Posterior vena cava (tissue), 2 donors: ENCODE results near the gene ALG12. TPM values are rescaled to one million over a fixed set of nuclear protein-coding genes. Genes with fewer than 3 reads are reported as not detected.

Experiments used
- DNase-seq: peaks from one replicate; pipeline ENCODE4 v3.0.0-alpha.2; 2020; ENCODE audit warnings: low spot score
- intact Hi-C, 2 donors: fragments of 100-400 bp; cut with DNase I; formaldehyde crosslinking; loops; one replicate each; pipeline versions ENCODE4 v1.14.1 to v1.14.2; 2022 to 2023
- total RNA-seq, 2 donors: library from RNA; stranded (reverse); fragmentation: NEBNext Ultra II Directional; extraction: Animal tissue kit (Norgen Biotek cat#: 25700); gene quantifications; one replicate each; pipeline ENCODE4 v1.2.1, GENCODE V29; 2021
- donor health status: DM: yes; HTN: yes; CAD: no.
- donor health status: DM: yes; HTN: yes; CAD: no.

ALG12 gene
- total RNA-seq, 2 donors from 2014 or later: 8.9 to 11.7 TPM

DNA sequence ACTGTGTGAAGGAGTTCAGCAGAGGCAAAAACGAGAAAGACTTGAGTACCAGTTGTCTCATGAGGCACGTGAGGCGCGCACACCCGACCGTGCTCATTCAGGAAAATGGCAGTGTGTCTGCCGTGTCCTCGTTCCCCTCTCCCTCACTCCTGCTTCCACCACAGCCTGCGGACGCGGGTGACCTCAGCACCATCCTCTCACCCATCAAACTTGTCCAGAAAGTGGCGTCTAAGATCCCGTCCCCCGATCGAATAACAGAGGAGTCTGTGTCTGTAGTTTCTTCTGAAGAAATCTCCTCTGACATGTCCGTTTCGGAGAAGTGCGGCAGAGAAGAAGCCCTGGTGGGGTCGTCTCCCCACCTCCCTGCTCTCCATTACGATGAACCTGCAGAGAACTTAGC lies 34.2 kb downstream of the ALG12 start:
- peak; percentile 46 for DNase-seq
- intact Hi-C loops: no loop called here

DNA sequence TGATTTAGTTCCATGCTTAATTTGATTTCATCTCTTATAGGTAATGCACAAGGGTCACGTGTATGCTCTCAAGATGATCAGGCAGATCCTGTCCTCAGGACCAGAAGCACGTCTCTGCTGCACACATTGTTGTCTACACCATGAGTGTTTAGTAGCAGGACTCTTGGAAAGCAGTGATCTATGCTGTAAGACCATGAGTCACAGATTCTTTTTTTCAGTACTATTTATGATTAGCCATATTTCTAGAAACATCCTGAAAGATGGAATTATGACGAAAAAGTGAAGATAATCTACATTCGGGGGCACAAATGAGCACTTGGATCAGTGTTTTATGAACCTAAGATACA lies 35.0 kb downstream of the ALG12 start:
- intact Hi-C loops: no loop called here
- no peak for DNase-seq

DNA sequence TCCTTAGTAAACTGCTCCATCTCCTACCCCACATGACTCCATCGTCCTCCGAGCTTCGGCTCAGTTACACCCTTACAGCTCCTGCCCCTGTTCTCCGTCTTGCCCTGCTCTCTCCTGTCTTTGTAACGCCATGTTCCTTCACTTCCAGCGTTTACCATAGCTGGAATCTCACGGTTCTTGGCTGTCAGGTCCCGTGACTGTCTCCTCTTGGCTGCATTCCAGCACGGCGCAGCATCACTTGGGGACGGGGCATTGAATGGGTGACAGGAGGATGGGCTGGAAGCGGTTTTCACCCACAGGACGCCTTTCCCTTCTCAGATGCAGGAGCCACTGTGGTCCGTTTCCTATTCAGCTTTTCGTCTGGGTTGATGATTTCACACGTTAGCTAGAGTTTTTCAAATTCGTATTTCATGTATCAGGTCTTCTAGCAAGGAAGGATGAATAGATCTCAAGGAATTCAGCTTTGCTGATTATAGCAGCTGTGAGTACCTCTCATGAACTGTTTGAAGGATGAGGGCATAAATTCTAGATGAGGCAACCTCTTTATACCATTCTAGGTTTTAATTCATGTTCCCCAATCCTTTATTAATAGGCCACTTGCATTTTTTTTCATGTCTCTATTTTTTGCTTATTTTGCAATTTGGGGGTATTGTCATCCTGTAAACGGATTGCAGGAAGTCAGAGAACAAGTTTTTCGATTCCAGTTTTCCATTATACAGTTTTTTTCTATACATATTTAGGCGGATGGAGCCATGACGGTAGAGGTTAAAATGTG lies 35.5 kb downstream of the ALG12 start:
- intact Hi-C loops: no loop called here
- DNase-seq: peak; percentile 70

DNA sequence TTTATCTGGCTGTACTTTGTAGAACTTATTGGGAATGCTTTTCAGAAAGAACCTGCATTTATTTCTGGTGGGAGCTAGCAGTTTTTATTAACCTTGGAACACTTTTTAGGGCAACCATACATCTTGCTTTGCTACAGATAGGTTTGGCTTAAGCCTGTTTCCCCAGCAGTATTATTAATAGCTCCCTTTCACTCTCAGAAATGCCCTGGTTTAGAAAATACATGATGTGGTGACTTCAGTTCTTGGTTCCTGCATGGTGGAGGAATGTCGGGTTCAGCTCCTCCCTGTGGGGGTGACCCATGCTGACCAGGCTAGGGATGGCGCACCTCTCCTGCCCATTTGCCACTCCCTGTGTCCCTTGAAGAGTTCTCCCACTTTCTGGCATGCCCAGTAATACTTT lies 36.4 kb downstream of the ALG12 start:
- no peak for DNase-seq
- intact Hi-C loops: no loop called here

DNA sequence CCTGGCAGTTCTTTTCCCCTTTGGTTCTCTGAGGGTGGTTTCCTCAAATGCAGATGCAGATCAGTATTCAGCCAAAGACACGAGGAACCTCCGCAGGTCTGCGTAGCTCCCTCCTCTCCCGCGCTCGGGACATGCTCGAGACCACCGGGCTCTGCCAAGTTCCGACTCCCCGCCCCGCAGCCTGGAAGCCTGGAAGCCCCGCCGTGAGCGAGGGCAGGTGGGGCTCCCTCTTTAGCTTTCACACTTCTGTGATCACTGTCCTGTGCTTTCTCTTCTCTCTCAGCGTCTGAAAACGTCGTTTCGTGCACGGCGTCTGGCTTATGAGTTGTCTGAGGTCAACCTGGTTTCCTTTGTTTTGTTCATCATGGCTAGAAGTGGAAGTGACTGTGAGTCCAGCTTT lies 38.0 kb downstream of the ALG12 start:
- intact Hi-C loops: no loop called here

DNA sequence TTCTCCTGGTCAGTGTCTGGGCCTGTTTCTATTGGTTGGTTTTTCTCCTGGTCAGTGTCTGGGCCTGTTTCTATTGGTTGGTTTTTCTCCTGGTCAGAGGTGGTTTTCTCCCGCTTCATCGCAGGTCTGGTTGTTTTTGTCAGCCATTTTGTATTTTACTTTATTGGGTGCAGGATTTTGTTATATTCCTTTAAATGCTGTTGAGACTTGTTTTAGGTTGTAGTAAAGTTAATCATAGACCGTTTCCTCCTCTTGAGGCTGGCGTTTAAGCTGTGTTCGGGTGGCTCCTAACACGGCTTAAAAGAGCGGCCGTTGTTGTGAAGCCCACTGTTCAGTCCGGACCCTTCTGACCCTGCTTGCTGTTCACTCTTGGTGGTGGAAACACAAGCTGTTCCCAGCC lies 38.4 kb downstream of the ALG12 start:
- peak; percentile 10 for DNase-seq
- intact Hi-C loops: no loop called here

More for the DNA sequence above, 38.0 kb downstream of the ALG12 start:
- peak; percentile 66 for DNase-seq

DNA sequence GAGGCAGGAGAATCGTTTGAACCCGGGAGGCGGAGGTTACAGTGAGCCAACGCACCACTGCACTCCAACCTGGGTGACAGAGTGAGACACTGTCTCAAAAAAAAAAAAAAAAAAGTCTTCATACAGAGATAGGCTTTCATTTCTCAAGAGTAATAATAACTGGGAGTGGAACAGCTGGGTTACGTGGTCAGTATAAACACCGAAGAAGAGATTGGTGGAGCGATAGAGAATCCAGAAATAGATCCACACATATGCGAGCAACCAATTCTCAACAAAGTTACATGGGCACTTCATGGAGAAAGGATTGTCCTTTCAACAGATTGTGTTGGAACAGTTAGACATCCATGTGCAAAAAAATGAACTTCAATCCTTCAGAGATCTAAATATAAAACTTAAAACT lies 40.0 kb downstream of the ALG12 start:
- DNase-seq: no peak

DNA sequence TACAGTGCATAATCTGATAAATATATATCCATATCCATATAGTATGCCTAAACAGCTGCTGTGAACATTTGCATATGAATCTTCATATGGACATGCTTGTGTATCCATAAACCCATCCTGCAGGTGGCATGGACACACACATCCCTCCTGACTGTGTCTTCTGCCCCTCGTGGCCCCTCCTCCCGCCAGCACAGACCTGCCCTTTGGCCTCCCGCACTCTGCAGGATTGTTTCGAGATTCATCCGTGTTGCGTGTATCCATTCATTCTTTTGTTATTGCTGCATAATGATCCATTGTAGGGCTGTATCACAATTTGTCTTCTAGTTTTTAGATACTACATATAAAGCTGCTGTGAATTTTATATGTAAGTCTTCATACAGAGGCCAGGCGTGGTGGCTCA lies 40.6 kb downstream of the ALG12 start:
- no peak for DNase-seq
- intact Hi-C loops: no loop called here

More for the DNA sequence above, 40.0 kb downstream of the ALG12 start:
- intact Hi-C loops: no loop called here

DNA sequence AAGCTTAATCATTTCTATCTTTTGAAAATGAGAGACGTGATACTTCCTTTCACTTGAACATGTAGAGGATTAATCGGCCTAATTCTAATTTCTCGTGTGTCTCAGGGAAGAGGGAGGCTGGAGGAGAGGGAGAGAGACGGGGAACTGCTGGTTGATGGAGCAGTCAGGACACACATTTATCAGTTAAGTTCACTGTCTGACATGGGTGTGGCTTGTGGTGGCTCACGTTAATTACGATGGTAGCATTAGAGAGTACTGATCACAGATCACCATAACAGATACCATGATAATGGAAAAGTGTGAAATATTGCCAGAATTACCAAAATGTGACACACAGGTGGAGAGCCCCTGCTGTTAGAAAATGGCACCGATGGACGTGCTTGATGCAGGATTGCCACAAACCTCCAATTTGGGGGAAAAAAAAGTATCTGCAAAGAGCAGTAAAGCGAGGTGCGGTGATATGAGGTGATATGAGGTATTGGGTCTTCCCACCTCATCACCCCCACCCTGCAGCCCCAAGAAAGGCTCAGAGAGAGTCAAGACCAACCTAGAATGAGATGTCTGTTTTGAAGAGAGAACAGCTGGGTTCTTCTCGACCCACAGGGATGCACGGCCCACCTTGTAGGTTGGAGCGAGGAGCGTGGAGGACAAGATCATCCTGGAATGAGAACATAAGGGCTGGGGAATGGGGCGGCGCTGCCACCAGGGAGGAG lies 44.9 kb downstream of the ALG12 start:
- peak; percentile 35 for DNase-seq
- intact Hi-C loops: no loop called here

DNA sequence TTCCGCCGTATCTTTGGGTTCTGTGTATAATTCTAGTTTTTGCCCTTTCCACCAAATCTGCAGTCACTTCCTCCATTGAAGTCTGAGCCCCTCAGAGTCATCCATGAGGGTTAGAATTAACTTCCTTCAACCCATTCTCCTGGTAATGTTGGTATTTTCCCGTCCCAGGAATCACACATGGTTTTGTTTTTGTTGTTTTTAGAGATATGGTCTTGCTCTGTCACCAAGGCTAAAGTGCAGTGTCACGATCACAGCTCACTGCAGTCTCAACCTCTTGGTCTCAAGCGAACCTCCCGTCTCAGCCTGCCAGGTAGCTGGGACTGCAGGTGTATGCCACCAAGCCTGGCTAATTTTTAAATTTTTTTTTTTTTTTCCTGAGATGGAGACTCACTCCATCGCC lies 45.9 kb downstream of the ALG12 start:
- intact Hi-C loops: no loop called here

DNA sequence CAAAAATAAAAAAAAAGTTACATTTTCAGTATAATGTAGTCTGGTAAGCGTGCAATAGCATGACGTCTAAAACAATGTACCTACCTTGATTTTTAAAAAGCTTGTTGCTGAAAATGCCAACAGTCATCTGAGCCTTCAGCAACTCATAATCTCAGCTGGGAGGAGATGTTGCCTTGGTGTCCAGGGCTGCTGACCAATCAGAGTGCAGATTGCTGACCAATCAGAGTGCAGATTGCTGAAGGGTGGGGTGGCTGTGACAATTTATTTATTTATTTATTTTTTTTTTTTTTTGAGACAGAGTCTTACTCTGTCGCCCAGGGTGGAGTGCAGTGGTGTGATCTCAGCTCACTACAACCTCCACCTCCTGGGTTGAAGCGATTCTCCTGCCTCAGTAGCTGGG lies 46.8 kb downstream of the ALG12 start:
- peak; percentile 9 for DNase-seq
- intact Hi-C loops: no loop called here

More for the DNA sequence above, 45.9 kb downstream of the ALG12 start:
- DNase-seq: no peak

DNA sequence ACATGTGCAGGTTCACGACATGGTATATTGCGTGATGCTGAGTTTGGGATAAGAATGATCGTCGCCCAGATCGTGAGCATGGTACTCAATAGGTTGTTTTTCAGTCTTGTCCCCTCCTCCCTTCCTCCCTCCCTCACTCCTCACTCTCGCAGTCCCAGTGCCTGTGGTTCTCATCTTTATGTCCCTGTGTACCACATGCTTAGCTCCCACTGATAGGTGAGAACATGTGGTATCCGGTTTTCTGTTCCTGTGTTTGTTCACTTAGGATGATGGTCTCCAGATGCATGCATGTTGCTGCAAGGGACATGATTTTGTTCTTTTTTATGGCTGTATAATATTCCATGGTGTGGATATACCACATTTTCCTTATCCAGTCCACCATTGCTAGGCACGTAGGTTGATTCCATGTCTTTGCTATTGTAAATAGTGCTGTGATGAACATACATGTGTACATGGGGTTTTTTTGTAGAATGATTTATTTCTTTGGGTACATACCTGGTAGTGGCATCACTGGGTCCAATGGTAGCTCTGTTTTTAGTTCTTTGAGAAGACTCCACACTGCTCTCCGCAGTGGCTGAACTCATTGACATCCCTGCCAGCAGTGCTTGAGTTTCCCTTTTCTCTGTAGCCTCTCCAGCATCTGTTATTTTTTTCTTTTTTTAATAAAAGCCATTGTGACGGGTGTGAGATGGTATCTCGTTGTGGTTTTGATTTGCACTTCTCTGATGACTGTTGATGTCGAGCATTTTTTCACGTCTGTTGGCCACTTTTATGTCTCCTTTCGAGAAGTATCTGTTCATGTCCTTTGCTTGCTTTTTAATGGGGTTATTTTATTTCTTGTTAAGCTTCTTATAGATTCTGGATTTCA lies 48.2 kb downstream of the ALG12 start:
- DNase-seq: no peak
- intact Hi-C loops: no loop called here

DNA sequence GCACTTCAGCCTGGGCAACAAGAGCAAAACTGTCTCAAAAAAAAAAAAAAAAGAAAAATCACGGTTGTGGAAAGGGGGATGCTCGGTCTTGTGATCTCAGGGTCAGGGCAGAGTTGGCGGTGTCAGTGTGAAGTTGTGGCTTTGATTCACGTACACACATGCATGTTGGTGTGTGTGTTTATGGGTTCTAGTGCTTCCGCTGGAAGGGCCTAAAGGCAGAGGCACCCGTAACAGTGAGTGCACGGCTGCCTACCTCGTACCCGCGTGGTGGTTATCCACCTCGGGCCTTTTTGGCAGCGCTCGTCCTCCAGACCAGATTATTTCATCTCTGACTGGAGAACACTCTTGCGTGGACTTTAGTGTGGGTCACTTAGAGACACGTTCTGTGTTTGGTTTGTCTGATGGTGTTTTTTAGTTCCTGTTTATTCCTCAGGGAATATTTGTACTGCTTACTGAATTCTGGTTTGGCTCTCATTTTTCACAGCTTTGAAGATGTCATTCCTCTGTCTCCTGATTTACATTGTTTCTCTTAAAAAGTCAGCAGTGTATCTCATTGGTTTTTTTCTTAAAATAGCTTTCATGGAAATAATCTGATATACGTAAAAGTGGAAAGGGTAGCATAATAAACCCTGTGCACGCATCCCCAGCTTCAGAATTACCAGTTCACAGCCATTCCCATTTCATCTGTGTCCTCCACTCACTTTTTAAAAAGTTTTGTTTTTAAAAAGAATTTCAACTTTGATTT lies 49.0 kb downstream of the ALG12 start:
- DNase-seq: peak; percentile 41
- intact Hi-C loops: no loop called here

DNA sequence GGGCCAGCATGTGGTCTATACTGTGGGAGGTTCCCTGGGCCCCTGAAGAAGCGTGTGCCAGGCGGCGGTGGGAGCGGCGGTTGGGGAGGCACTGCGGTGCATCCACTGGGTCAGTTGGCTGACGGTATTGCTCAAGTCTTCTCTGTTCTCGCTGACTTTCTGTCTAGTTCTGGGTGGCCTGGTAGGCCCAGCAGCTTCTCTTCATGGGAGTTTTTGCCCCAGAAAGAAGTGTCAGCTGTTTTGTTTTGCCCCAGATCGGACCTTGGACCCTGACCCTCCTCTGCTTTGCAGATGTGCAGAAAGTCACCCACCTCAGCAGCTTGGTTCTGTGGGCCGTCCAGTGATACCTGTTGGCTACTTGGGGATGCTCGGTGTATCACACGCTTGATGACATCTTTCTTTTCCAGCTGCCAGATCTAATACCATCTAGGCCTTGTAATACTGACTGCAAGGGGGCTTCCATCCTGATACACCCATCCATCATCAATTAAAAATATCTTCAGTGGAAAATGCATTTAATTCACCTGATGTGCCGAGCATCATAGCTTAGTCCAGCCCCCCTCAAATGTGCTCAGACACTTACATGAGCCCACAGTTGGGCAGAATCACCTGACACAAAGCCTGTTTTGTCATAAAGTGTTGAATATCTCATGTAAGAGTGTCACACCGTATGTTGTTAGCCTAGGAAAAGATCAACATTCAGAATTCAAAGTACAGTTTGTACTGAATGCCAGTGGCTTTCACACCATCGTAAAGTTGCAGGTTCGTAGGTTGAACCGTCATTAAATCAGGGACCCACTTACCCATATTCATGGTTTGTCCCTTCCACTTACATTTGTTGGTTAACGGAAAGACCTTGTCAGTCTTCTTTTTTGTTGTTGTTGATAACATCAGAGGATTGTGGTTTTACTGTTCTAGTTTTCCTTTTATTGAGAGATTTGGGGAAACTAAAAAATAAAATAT lies 50.7 kb downstream of the ALG12 start:
- peak; percentile 51 for DNase-seq
- intact Hi-C loops: no loop called here

DNA sequence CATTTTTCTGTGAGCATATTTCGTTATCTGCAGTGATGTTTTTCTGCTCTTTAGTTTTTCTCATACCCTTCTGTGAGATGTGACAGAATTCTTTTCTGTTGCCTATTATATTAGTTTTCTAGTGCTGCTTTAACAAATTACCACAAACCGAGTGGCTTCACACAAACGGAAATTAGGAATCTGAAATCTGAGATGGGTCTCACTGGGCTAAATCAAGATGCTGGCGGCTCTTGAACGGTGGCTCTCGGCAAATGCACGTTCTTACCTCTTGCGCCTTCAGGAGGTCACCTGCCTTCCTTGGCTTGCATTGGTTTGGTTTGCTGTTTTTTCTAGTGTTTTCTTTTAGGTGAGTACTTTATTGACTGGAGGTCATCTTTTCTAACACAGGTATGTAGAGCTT lies 51.6 kb downstream of the ALG12 start:
- peak; percentile 11 for DNase-seq
- intact Hi-C loops: no loop called here

DNA sequence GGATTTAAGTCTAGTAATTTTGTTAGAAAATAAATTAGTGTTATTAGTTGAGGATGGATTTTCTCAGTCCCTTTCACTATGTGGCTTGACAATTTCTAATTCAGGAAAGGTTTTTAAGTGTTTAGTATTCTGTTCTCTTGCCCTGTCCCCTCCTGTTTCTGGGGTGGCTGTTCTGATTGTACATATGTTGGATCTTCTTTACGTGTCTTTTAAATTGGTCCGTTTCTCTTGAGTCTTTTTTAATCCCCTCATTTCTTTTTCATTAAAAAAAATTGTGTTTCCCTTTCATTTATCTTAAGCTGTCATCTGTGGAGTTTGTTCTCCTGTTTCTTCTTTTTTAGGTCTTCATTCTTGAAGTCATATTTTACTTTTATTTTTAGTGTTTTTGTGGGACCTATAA lies 52.1 kb downstream of the ALG12 start:
- intact Hi-C loops: no loop called here
- no peak for DNase-seq

DNA sequence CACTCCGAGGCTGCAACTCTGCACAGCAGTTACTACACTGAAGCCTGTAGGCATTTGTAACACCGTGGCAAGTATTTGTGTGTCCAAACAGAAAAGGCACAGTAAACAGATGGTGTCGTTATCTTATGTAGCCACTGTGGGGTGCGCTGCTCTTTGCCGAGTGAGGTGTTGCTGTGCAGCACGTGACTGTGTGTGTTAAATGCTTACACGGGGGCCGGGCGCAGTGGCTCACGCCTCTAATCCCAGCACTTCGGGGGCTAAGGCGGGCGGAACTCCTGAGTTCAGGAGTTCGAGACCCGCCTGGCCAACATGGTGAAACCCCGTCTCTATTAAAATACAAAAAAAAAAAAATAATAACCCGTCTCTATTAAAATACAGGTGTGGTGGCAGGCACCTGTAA lies 53.1 kb downstream of the ALG12 start:
- intact Hi-C loops: no loop called here
- DNase-seq: peak; percentile 15

DNA sequence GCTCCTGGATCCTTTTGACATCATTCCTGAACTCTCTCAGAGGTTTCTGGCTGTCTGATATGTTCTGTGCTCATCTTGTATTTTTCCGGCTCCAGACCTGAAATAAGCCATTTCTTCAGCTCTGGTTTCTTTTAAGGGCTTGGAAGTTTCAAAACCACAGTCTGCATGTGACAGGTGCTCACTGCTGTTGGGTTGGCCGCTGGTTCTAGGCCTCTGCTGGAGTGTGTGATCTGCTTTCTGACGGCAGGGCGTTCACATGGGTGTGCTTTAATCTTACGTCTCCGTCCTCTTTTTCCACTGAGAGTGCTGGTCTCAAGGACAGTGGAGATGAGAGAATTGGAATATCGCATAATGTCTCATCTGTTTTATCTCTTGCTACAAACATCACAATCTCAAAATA lies 54.3 kb downstream of the ALG12 start:
- intact Hi-C loops: no loop called here
- DNase-seq: peak; percentile 30

DNA sequence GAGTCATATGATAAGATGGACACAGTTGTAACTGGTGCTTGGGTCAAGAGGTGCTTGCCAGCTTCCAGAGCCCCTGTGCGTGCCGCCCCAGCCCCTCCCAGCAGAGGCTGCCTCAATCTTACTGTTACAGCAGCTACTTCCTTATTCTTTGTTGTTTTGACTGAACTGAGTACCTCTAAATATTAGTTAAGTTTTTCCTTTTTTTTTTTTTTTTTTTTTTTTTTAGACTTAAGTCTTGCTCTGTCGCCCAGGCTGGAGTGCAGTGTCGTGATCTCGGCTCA lies 55.8 kb downstream of the ALG12 start:
- DNase-seq: peak; percentile 58

More for the DNA sequence above, 55.8 kb downstream of the ALG12 start:
- intact Hi-C loops: no loop called here
